ENCODE data around the gene ADPRHL1.

GRCh38 chr13:113403255-113404104 lies 49.8 kb downstream of the ADPRHL1 start:
- TF ChIP-seq, protein P1, sequence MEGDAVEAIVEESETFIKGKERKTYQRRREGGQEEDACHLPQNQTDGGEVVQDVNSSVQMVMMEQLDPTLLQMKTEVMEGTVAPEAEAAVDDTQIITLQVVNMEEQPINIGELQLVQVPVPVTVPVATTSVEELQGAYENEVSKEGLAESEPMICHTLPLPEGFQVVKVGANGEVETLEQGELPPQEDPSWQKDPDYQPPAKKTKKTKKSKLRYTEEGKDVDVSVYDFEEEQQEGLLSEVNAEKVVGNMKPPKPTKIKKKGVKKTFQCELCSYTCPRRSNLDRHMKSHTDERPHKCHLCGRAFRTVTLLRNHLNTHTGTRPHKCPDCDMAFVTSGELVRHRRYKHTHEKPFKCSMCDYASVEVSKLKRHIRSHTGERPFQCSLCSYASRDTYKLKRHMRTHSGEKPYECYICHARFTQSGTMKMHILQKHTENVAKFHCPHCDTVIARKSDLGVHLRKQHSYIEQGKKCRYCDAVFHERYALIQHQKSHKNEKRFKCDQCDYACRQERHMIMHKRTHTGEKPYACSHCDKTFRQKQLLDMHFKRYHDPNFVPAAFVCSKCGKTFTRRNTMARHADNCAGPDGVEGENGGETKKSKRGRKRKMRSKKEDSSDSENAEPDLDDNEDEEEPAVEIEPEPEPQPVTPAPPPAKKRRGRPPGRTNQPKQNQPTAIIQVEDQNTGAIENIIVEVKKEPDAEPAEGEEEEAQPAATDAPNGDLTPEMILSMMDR (IDR thresholded peaks at IDR 0.05; ENCODE audit: insufficient read depth, low read depth, low read length): no peak
- no peak for TF ChIP-seq EZH2 (IDR thresholded peaks at IDR 0.05; ENCODE audit: insufficient read depth, low read length)
